HG02852 (cell line): ENCODE data around the gene TSG101.

Source experiments
- ATAC-seq: cut with Tn5 transposase; IDR thresholded peaks from one replicate; pipeline ENCODE4 v1.9.1; 2021; ENCODE audit warnings: mild to moderate bottlenecking, moderate library complexity; ENCODE audit not compliant: unreplicated experiment

Gene TSG101

GRCh38 chr11:18526521-18527296 lies at the start of gene TSG101:
Gene TSG101, minus strand, starts transcription at chr11:18526942. Its CDS starts 126 bp downstream, at chr11:18526816.
- peak; percentile 96 for ATAC-seq

GRCh38 chr11:18575361-18575760 lies 48.6 kb upstream of the TSG101 start:
- ATAC-seq = no peak

GRCh38 chr11:18567081-18567480 lies 40.3 kb upstream of the TSG101 start:
- no peak for ATAC-seq

- ATAC-seq = no peak
Observed at GRCh38 chr11:18566406-18566805, 39.7 kb upstream of the TSG101 start.

- ATAC-seq = no peak
Observed at GRCh38 chr11:18564149-18564548, 37.4 kb upstream of the TSG101 start.

- no peak for ATAC-seq
Observed at GRCh38 chr11:18563090-18563730, 36.5 kb upstream of the TSG101 start.

- ATAC-seq = no peak
Observed at GRCh38 chr11:18548001-18548400, 21.3 kb upstream of the TSG101 start.

GRCh38 chr11:18540207-18541009 lies 13.7 kb upstream of the TSG101 start:
- ATAC-seq = no peak

- no peak for ATAC-seq
Observed at GRCh38 chr11:18536209-18536608, 9.5 kb upstream of the TSG101 start.

- ATAC-seq = no peak
Observed at GRCh38 chr11:18534245-18534644, 7.5 kb upstream of the TSG101 start.

GRCh38 chr11:18533365-18533764 lies 6.6 kb upstream of the TSG101 start:
- no peak for ATAC-seq

- no peak for ATAC-seq
Observed at GRCh38 chr11:18527512-18527911, 770 bp upstream of the TSG101 start.

GRCh38 chr11:18526130-18526520 lies 617 bp downstream of the TSG101 start:
- ATAC-seq = no peak

- ATAC-seq = no peak
Observed at GRCh38 chr11:18524248-18524647, 2.5 kb downstream of the TSG101 start.

GRCh38 chr11:18523084-18523483 lies 3.7 kb downstream of the TSG101 start:
- ATAC-seq = no peak

GRCh38 chr11:18522388-18522787 lies 4.4 kb downstream of the TSG101 start:
- no peak for ATAC-seq

- no peak for ATAC-seq
Observed at GRCh38 chr11:18521122-18521521, 5.6 kb downstream of the TSG101 start.

GRCh38 chr11:18502352-18502751 lies 24.4 kb downstream of the TSG101 start:
- no peak for ATAC-seq

- no peak for ATAC-seq
Observed at GRCh38 chr11:18501629-18502028, 25.1 kb downstream of the TSG101 start.

GRCh38 chr11:18498039-18498438 lies 28.7 kb downstream of the TSG101 start:
- ATAC-seq = no peak

- ATAC-seq = no peak
Observed at GRCh38 chr11:18495703-18496102, 31.0 kb downstream of the TSG101 start.

GRCh38 chr11:18495271-18495670 lies 31.5 kb downstream of the TSG101 start:
- no peak for ATAC-seq
